ENCODE measurements around the gene NUB1.

GRCh38 chr7:151368136-151368571 lies 26.5 kb downstream of the NUB1 start:
- TF ChIP-seq POLR2A (IDR thresholded peaks at IDR 0.05) (no peak), POLR2AphosphoS5 (IDR thresholded peaks at IDR 0.05) (peak in 1 of 2 donors; percentile 12)
- TF ChIP-seq, protein P1, sequence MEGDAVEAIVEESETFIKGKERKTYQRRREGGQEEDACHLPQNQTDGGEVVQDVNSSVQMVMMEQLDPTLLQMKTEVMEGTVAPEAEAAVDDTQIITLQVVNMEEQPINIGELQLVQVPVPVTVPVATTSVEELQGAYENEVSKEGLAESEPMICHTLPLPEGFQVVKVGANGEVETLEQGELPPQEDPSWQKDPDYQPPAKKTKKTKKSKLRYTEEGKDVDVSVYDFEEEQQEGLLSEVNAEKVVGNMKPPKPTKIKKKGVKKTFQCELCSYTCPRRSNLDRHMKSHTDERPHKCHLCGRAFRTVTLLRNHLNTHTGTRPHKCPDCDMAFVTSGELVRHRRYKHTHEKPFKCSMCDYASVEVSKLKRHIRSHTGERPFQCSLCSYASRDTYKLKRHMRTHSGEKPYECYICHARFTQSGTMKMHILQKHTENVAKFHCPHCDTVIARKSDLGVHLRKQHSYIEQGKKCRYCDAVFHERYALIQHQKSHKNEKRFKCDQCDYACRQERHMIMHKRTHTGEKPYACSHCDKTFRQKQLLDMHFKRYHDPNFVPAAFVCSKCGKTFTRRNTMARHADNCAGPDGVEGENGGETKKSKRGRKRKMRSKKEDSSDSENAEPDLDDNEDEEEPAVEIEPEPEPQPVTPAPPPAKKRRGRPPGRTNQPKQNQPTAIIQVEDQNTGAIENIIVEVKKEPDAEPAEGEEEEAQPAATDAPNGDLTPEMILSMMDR (IDR thresholded peaks at IDR 0.05), result peak; percentile 92 to 97 (median 95)
